Activated CD4-positive, alpha-beta T cell treated with anti-CD3 and anti-CD28 coated beads, Interleukin-2, amount 50 U/mL, for 4 hours (primary cell): ENCODE measurements around the gene DIP2C.

Experiments
- DNase-seq, 2 experiments: peaks; one replicate each; pipeline ENCODE4 v3.0.0-alpha.2; 2020

DIP2C gene

DNA sequence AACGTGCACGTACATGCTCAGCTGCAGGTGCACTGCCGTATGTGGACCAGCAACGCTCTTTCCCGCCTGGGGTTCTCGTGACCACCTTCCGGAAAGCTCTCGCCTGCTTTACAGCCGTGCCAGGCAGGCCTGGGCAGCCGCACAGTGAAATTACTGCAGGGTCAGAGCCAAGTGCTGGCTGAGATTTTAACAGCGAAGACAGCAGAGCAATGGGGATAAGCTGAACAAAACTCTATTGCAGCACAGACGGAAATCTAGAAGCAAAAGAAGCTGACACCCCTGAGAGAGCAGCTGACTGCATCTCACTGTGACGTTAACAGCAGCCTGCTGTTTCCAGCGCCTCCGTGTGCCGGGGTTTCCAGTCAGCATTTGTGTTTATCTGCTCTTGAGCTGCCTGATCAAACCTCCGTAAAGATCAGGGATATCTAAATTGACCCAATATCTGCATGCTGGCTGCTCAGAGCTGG is 179.0 kb downstream of the DIP2C start:
- no peak for DNase-seq

GRCh38 chr10:509361-510102 is 179.9 kb downstream of the DIP2C start:
- DNase-seq: no peak

DNA sequence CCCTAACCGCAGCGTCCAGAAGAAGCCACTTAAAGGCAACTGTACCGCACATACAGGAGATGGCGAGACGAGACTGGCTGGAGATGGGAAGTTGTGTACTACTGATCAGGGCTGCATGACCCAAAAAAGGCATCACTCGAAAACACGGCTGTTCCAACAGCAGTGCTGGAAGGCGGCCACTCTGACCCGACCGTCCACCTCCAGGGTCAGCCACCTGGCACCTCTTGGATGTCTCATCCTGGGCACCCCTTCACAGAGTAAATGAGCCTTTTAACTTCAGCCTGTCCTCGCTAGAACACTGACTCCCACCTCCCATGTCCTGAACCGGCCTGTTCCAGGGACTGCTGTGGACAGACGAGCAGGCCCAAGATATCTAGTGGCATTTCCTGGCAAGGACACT is 180.7 kb downstream of the DIP2C start:
- no peak for DNase-seq

DNA sequence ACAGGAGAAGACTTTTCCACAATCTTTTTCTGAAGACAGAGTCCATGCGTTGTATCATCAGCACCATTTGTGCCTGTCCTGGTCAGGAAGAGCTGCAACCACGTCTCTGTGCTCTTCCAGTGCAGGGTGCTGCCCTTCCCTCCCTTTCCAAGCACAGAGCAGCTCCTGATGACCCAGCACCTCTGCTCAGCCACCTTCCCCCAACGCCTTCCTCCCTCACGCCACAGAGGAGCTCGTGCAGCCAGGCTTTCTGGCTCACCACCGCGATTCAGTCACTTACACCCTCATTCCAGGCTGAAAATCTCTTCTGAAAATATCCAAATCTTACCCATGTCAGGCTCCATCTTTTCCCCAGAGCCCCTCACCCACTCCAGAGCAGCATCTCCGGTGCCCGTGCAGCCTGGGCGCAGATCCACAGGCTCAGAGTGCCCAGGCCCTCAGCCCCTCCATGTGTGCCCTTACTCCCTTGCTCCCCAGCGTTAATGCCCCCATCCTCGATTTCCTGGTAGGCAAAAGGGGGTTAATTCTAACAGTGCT is 181.5 kb downstream of the DIP2C start:
- DNase-seq: no peak

GRCh38 chr10:507355-507699 is 182.1 kb downstream of the DIP2C start:
- no peak for DNase-seq

GRCh38 chr10:506451-507354 is 182.8 kb downstream of the DIP2C start:
- no peak for DNase-seq

DNA sequence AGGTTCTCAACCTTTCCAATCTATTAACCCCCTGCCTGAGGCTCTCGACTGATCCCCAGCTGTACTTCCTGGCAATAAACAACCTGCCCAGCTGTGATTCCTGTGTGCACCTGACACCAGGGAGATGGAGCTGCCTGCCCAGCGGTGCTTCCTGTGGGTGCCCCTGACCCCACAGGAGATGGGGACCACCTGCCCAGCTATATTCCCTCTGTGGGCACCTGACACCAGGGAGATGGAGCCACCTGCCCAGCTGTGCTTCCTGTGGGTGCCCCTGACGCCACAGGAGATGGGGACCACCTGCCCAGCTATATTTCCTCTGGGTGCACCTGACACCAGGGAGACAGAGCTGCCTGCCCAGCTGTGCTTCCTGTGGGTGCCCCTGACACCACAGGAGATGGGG is 184.0 kb downstream of the DIP2C start:
- no peak for DNase-seq

DNA sequence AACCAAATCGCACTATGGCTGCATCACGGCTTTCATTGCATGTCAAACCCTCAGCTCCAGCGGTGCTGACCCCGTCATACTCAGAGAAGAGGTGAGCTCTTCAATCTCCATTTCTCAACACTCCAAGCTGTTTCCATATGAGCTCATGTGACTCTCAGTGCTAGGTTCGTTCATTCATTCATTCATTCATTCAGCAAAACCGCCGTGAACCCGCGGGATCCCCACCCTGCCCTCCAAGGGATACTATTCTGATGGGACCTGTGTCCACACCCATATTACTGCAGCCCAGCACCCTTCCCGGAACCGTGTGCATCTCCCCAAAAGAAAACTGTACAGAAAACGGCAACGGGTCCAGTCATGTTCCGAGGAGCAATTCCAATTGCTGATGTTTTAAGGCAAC is 184.7 kb downstream of the DIP2C start:
- no peak for DNase-seq

- no peak for DNase-seq
Observed at GRCh38 chr10:504121-504611, 185.3 kb downstream of the DIP2C start.

GRCh38 chr10:501596-501995 is 187.9 kb downstream of the DIP2C start:
- DNase-seq: no peak

- no peak for DNase-seq
Observed at GRCh38 chr10:500876-501275, 188.6 kb downstream of the DIP2C start.

- DNase-seq: no peak
Observed at GRCh38 chr10:499991-500390, 189.5 kb downstream of the DIP2C start.

- DNase-seq: no peak
Observed at GRCh38 chr10:498760-499435, 190.6 kb downstream of the DIP2C start.

DNA sequence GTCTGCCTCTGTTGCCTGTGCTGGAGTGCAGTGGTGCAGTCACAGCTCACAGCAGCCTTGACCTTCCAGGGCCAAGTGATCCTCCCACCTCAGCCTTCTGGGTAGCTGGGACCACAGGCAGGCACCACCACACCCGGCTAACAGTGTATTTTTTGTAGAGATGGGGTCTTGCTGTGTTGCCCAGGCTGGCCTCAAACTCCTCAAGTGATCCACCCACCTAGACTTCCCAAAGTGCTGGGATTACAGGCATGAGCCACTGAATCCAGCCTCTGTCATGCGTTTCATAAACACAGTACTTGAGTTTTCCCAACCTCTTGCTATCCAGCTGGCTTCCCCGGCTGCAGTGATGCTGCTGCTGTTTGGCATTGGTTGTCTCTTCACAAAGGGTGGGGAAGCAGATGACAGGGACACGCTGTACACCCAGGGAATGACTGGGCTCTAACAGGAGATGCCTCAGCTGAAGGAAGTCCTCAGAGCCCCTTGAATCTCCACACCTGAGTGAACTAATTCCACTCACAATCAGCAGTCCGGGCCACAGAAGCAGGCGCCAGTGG is 191.5 kb downstream of the DIP2C start:
- no peak for DNase-seq

GRCh38 chr10:497289-497688 is 192.2 kb downstream of the DIP2C start:
- DNase-seq: no peak

DNA sequence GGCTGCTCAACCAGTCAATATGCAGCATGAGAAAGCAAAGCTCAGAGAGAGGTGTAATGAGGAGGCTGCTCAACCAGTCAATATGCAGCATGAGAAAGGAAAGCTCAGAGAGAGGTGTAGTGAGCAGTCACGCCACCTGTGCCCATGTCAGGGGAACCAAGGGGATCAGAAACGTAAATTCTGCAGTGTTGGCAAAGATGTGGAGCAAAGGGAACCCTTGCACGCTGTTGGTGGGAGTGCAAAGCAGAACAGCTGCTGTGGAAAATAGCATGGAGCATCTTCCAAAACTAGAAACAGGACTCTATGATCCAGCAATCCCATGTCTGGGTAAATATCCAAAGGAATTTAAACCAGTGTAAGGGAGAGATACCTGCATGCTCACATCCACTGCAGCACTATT is 194.9 kb downstream of the DIP2C start:
- DNase-seq: no peak

- DNase-seq: no peak
Observed at GRCh38 chr10:494149-494542, 195.3 kb downstream of the DIP2C start.

DNA sequence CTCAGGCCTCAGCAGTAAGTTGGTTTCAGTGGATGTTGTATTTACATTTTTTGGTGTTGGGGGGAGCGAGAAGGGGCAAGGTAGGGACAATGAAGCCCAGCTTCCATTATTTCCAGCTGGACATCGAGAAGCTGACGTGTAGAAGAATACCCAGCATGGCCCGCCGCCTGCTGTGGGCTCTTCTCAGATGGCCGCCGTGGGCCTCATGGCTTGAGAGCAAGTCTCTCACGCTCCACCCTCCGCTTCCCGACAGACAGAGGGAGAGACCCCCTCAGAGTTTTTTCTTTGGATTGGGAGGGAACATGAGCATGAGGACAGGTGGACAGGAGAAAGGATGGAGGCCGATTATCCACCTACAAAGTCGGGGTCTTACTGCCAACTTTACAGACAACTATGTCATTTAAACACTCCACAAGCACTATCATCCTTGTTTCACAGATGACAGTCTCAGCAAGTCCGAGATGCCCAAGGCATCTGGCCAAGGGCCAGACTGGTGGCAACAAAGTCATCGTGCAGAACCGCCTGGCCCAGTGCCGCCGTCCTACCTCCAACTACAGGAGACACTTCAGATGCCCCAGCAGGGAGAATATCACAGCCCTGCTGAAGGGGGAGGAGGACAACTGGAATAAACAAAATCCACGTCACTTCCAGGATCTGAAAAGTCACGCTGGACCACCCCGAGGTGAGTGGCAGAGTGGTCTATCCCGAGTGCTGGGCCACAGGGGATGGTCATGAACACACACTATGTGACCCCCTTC is 195.9 kb downstream of the DIP2C start:
- DNase-seq: no peak

DNA sequence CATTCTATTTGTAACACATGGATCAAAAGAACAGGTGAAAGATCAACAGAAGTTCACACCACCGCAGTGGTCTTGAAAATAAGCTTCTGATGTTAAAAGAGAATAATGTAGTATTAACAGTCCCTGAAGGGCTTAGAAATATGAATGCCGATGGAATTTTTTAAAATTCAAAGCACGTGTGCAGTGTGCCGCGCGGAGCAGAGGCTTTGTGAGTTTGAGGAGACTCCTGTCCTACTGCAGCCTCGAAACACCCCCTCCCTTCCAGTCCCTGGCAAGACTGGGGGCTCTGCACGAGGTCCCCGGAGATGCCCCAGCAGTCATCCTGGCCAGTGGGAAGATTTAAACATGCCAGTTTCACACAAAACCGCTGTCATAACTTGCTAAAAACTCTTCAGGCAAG is 196.6 kb downstream of the DIP2C start:
- no peak for DNase-seq

- no peak for DNase-seq
Observed at GRCh38 chr10:491667-492424, 197.6 kb downstream of the DIP2C start.

DNA sequence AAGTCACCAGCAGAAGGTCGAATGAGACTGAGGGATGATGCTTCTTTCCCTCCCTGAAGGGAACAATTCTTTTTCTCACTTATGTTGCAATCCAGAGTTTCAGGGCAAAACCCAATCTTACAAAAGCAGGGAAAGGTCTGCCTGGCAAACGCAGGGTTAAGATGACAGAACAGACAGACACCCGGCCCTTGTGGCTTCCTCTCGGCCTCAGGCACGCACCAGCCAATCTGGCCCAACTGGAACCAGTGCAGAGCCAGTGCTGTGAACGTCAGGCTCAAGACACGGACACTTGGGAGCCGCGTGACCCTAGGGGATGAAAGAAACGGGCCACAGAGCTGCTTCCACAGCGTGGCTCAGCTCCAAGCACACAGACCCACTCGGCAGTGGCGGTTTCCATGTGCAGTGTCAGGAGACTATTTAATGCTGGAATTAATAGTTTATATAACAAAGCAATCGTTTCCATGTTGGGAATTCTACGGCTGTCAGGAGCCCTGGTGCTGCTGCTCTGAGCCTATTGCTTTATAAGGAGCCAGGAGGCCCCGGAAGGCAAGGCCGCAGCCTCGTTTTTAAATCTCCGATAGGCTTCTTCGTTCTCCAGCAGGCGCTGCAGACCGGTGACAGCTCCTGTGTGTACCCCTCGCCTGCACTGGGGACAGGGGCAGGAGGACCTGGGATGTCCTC is 198.4 kb downstream of the DIP2C start:
- no peak for DNase-seq
